PC-3 (cell line): Measurements from ENCODE around the gene XPO1. TPM values are rescaled to one million over a fixed set of nuclear protein-coding genes. Genes with fewer than 3 reads are reported as not detected.
A peak's percentile ranks its signal among the peaks of the same experiment; 100 is the strongest.
"Not testable (repeated sequence)": the region's sequence is repeated elsewhere in the genome, so short reads cannot be mapped to it uniquely, and the experiment has no call there.

Source experiments
- ATAC-seq: fragments of 200-7000 bp; cut with Tn5 transposase; 2 replicates; pipeline ENCODE4 v1.9.1; 2020; ENCODE audit warnings: mild to moderate bottlenecking, moderate library complexity
- BruUV-seq: library from RNA; stranded (reverse); fragments of 400-500 nt; replicated peaks from 2 replicates; lab custom pipeline; 2021; lab: Mats Ljungman, UMichigan
- CTCF ChIA-PET: fragments of 300-600 bp; sonication (Branson Sonifier 250); formaldehyde crosslinking; loops from one replicate; lab custom pipeline; 2022; ENCODE audit warnings: antibody characterized with exemption; lab: Charles Lee
- POLR2A ChIA-PET: fragments of 300-600 bp; sonication (Branson Sonifier 250); formaldehyde crosslinking; loops from one replicate; lab custom pipeline; 2022; ENCODE audit warnings: antibody characterized with exemption; ENCODE audit not compliant: unreplicated experiment; lab: Charles Lee
- DNase-seq: peaks from one replicate; pipeline ENCODE4 v3.0.0-alpha.2; 2015
- H2AFZ ChIP-seq: fragments of 300-600 bp; sonication (generic); 2 replicates; pipeline ENCODE4 v1.6.0; 2016; ENCODE audit warnings: antibody characterized with exemption, low read length
- H3F3A ChIP-seq: fragments of 300-600 bp; sonication (generic); one replicate; pipeline ENCODE4 v1.6.0; 2017; ENCODE audit warnings: antibody characterized with exemption, low read length, control low read depth, mild to moderate bottlenecking; ENCODE audit not compliant: unreplicated experiment
- H3K27ac ChIP-seq: fragments of 300-600 bp; sonication (generic); 2 replicates; pipeline ENCODE4 v1.5.1; 2016; ENCODE audit warnings: mild to moderate bottlenecking, low read length
- H3K27me3 ChIP-seq: fragments of 300-600 bp; sonication (generic); 2 replicates; pipeline ENCODE4 v1.6.1; 2016; ENCODE audit warnings: low read length, mixed read lengths
- H3K36me3 ChIP-seq: fragments of 300-600 bp; sonication (generic); 2 replicates; pipeline ENCODE4 v1.6.1; 2016; ENCODE audit warnings: low read depth, mixed run types, low read length, mixed read lengths
- H3K4me1 ChIP-seq: fragments of 300-600 bp; sonication (generic); 2 replicates; pipeline ENCODE4 v1.5.1; 2016; ENCODE audit warnings: low read length; ENCODE audit not compliant: insufficient read depth
- H3K4me2 ChIP-seq: fragments of 300-600 bp; sonication (generic); 2 replicates; pipeline ENCODE4 v1.6.0; 2016; ENCODE audit warnings: low read length
- H3K4me3 ChIP-seq: fragments of 300-600 bp; sonication (generic); 2 replicates; pipeline ENCODE4 v1.5.1; 2016; ENCODE audit warnings: mild to moderate bottlenecking, low read length, mixed read lengths
- H3K79me2 ChIP-seq: fragments of 300-600 bp; sonication (generic); 2 replicates; pipeline ENCODE4 v1.6.1; 2017; ENCODE audit warnings: low read length, mixed read lengths
- H3K9ac ChIP-seq: fragments of 300-600 bp; sonication (generic); 2 replicates; pipeline ENCODE4 v1.6.0; 2016; ENCODE audit warnings: mild to moderate bottlenecking, low read length
- H3K9me2 ChIP-seq: fragments of 300-600 bp; sonication (generic); replicated peaks from 2 replicates; pipeline ENCODE4 v1.6.1; 2016; ENCODE audit warnings: mixed run types, low read length, mixed read lengths
- H3K9me3 ChIP-seq: fragments of 300-600 bp; sonication (generic); 2 replicates; pipeline ENCODE4 v1.6.1; 2016; ENCODE audit warnings: low read length, mixed read lengths
- H4K20me1 ChIP-seq: fragments of 300-600 bp; sonication (generic); 2 replicates; pipeline ENCODE4 v1.6.1; 2016; ENCODE audit warnings: low read length, mixed read lengths
- EZH2 ChIP-seq: fragments of 300-600 bp; sonication (generic); IDR thresholded peaks from one replicate; pipeline ENCODE4 v1.6.1; 2017; ENCODE audit warnings: antibody characterized with exemption, mild to moderate bottlenecking, low read length; ENCODE audit not compliant: unreplicated experiment
- EZH2phosphoT487 ChIP-seq: fragments of 300-600 bp; sonication (generic); IDR thresholded peaks from 2 replicates; pipeline ENCODE4 v1.6.1; 2018; ENCODE audit warnings: mild to moderate bottlenecking, antibody characterized with exemption, low read length, borderline replicate concordance
- intact Hi-C: fragments of 100-400 bp; cut with micrococcal nuclease; formaldehyde crosslinking; loops from 2 replicates; pipeline ENCODE4 v1.9.0; 2023
- total RNA-seq: library from RNA; depleted of rRNA; stranded (reverse); fragments of >200 nt; gene quantifications from 2 replicates; pipeline ENCODE4 v1.2.3, GENCODE V29; 2014
- TF ChIP-seq, protein P1 (sequence below): fragments of 300-600 bp; sonication (generic); conservative IDR thresholded peaks from 2 replicates; pipeline ENCODE4 v1.5.1; 2017; ENCODE audit warnings: antibody characterized with exemption, low read depth, mild to moderate bottlenecking, low read length

XPO1 gene
- total RNA-seq, 1 experiment from 2014 or later = 138 TPM

DNA sequence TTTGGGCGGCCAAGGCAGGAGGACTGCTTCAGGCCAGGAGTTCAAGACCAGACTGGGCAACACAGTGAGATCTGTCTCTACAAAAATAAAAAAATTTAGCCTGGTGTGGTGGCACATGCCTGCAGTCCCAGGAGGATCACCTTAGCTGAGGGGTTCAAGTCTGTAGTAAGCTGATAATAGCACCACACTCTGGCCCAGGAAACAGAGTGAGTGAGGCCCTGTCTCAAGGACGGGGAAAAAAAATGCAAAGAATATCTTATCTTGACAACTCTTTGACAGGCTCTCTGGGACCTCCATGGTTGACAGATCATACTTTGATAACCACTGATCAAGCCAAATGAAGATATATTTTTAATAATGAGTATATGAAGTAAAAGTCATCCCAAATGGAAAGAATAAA is 89.9 kb downstream of the XPO1 start:
- POLR2A ChIA-PET = no interaction called here

DNA sequence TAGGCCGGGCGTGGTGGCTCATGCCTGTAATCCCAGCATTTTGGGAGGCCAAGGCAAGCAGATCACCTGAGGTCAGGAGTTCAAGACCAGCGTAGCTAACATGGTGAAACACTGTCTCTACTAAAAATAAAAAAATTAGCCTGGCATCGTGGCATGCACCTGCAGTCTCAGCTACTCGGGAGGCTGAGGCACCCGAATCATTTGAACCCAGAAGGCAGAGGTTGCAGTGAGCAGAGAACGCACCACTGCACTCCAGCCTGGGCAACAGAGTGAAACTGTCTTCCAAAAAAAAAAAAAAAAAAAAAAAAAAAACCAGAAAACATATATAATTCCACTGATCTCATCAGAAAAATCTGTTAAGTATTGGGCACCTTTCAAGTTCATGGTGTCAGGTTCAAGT is 91.2 kb downstream of the XPO1 start:
- H2AFZ ChIP-seq, H3K9me2 ChIP-seq, POLR2A ChIA-PET, DNase-seq, H3K9ac ChIP-seq, BruUV-seq, H3K9me3 ChIP-seq, H3K27ac ChIP-seq, H3K27me3 ChIP-seq, ATAC-seq, H3K4me2 ChIP-seq, H3F3A ChIP-seq, H3K4me3 ChIP-seq, CTCF ChIA-PET, H4K20me1 ChIP-seq, intact Hi-C loops: not testable (repeated sequence)
- peaks cover 18% of the 10 kb centered on the region for H3K36me3 ChIP-seq
- H3K79me2 ChIP-seq = peaks cover 99% of the 10 kb centered on the region
- H3K4me1 ChIP-seq = peaks cover 10% of the 10 kb centered on the region; the same call in 1 of the 2 replicates

More for the DNA sequence above, 89.9 kb downstream of the XPO1 start:
- H3K36me3 ChIP-seq = peaks cover 18% of the 10 kb centered on the region
- no peak overlapping the region for H3K4me2 ChIP-seq
- TF ChIP-seq, protein P1, sequence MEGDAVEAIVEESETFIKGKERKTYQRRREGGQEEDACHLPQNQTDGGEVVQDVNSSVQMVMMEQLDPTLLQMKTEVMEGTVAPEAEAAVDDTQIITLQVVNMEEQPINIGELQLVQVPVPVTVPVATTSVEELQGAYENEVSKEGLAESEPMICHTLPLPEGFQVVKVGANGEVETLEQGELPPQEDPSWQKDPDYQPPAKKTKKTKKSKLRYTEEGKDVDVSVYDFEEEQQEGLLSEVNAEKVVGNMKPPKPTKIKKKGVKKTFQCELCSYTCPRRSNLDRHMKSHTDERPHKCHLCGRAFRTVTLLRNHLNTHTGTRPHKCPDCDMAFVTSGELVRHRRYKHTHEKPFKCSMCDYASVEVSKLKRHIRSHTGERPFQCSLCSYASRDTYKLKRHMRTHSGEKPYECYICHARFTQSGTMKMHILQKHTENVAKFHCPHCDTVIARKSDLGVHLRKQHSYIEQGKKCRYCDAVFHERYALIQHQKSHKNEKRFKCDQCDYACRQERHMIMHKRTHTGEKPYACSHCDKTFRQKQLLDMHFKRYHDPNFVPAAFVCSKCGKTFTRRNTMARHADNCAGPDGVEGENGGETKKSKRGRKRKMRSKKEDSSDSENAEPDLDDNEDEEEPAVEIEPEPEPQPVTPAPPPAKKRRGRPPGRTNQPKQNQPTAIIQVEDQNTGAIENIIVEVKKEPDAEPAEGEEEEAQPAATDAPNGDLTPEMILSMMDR = no peak
- TF ChIP-seq EZH2 = no peak
- no peak for TF ChIP-seq EZH2phosphoT487
- no peaks in the 10 kb centered on the region for H4K20me1 ChIP-seq
- no peaks in the 10 kb centered on the region for H3F3A ChIP-seq
- no TSS peak for BruUV-seq
- peaks cover 99% of the 10 kb centered on the region for H3K79me2 ChIP-seq
- CTCF ChIA-PET = no interaction called here
- no peak overlapping the region for H3K9ac ChIP-seq
- no peak for DNase-seq
- peaks cover 10% of the 10 kb centered on the region; the same call in 1 of the 2 replicates for H3K4me1 ChIP-seq
- H3K4me3 ChIP-seq = no peak overlapping the region
- no peak overlapping the region for H3K27ac ChIP-seq
- H3K27me3 ChIP-seq = no peaks in the 10 kb centered on the region
- no peaks in the 10 kb centered on the region for H3K9me2 ChIP-seq
- H3K9me3 ChIP-seq = peaks cover 4% of the 10 kb centered on the region; the same call in 1 of the 2 replicates
- no peak overlapping the region for H2AFZ ChIP-seq
- no peak for ATAC-seq
- intact Hi-C loops = no loop called here

DNA sequence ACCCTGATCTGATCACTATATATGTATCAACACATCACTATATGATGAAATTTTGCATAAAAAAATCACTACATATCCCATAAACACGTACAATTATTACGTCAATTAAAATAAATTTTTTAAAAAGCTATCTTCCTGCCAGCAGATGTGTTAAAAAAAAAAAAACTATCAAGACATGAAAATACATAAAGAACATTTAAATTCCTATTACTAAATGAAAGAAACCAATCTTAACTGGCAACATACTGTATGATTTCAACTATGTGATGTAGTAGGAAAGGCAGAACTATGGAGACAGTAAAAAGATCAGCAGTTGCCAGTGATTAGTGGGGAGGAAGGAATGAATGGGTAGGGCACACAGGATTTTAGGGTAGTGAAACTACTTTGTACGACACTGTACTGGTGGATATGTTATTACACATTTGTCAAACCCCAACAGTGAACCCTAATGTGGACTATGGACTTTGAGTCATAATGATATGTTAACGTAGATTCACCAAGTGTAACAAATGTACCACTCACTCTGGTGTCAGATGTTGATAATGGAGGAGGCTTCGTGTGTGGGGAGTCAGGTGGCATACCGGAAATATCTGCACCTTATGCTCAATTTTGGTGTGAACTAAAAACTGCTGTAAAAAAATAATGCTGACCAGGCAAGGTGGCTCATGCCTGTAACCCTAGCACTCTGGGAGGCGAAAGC is 94.7 kb downstream of the XPO1 start:
- Histone ChIP-seq H3K9me2 (no peaks in the 10 kb centered on the region), H3K27me3 (no peaks in the 10 kb centered on the region), H3K4me3 (no peak overlapping the region), H3K79me2 (peaks cover 100% of the 10 kb centered on the region), H3K36me3 (0 out of 2 replicates have a peak, but pooled peaks cover under 1% of the 10 kb centered on the region), H3K4me2 (no peak overlapping the region), H3K27ac (0 out of 2 replicates have a peak overlapping the region, but pooled peaks have one; percentile 11), H4K20me1 (peaks cover 18% of the 10 kb centered on the region; the same call in 1 of the 2 replicates), H3K9me3 (no peaks in the 10 kb centered on the region), H2AFZ (no peak overlapping the region), H3F3A (no peaks in the 10 kb centered on the region), H3K9ac (no peak overlapping the region), H3K4me1 (peaks cover 10% of the 10 kb centered on the region; the same call in 1 of the 2 replicates)
- BruUV-seq = no TSS peak
- intact Hi-C loops = no loop called here
- ATAC-seq (peak; percentile 82), DNase-seq (peak; percentile 56)
- TF ChIP-seq EZH2phosphoT487 = no peak
- no peak for TF ChIP-seq EZH2
- TF ChIP-seq, protein P1 = no peak
- ChIA-PET POLR2A (no interaction called here), CTCF (no interaction called here)
